ENCODE measurements around the gene MAP3K14. TPM values are rescaled to one million over a fixed set of nuclear protein-coding genes. Genes with fewer than 3 reads are reported as not detected.

MAP3K14 gene
- total and polyA plus RNA-seq, 4 donors = 1.2 to 7.8 (median 4.2) TPM

- no peaks in the 10 kb centered on the region for H3K36me3 ChIP-seq (ENCODE audit: control insufficient read depth in 4 of 4, insufficient read depth in 3 of 4, low read depth in 1 of 4, low read length in 3 of 4)
- WGBS = 28% methylated on average over 39 of the region's 39 CpGs
- no peaks in the 10 kb centered on the region for H3K9me3 ChIP-seq (ENCODE audit: control insufficient read depth in 4 of 4, low read length in 3 of 4)
- H3K4me3 ChIP-seq (ENCODE audit: low read depth in 1 of 3, low read length in 3 of 3) = peak overlapping the region in 2 of 3 donors; percentile 48 to 66
- peak overlapping the region; percentile 54 to 60 for H3K27ac ChIP-seq (ENCODE audit: low read depth in 1 of 2, low read length in 2 of 2)
- no peak for DNase-seq (ENCODE audit: low spot score)
- TF ChIP-seq CTCF (IDR thresholded peaks at IDR 0.05; ENCODE audit: low read depth, low read length, missing input control) = no peak
- no peak for TF ChIP-seq RAD21 (IDR thresholded peaks at IDR 0.05)
- TF ChIP-seq SP1 (IDR thresholded peaks at IDR 0.05) = no peak
- no peak for TF ChIP-seq FOXA1 (IDR thresholded peaks at IDR 0.05)
- no peak for TF ChIP-seq REST (IDR thresholded peaks at IDR 0.05)
- no peak for TF ChIP-seq JUND (IDR thresholded peaks at IDR 0.05)
- no peak for TF ChIP-seq RXRA (IDR thresholded peaks at IDR 0.05)
- TF ChIP-seq ATF3 (IDR thresholded peaks at IDR 0.05) = no peak
- no peak for TF ChIP-seq TAF1 (conservative IDR thresholded peaks at IDR 0.05)
- TF ChIP-seq HNF4G (IDR thresholded peaks at IDR 0.05) = no peak
- no peak for TF ChIP-seq EGR1 (IDR thresholded peaks at IDR 0.05; ENCODE audit: low read depth in 2 of 2)
- H3K27me3 ChIP-seq (ENCODE audit: control insufficient read depth in 4 of 4, insufficient read depth in 4 of 4, low read length in 3 of 4) = no peaks in the 10 kb centered on the region
- no peak overlapping the region for H3K9ac ChIP-seq (ENCODE audit: low read depth in 1 of 2, low read length in 2 of 2)
- H3K4me1 ChIP-seq (ENCODE audit: control insufficient read depth in 4 of 4, insufficient read depth in 4 of 4, low read length in 3 of 4) = peaks cover 5 to 14% (median 9%) of the 10 kb centered on the region in 4 donors
These were observed 68.5 kb downstream of the MAP3K14 start for GRCh38 chr17:45248132-45248957.

- under 1% methylated on average over 61 of the region's 61 CpGs for WGBS
- Histone ChIP-seq H3K27me3 (ENCODE audit: control insufficient read depth in 4 of 4, insufficient read depth in 4 of 4, low read length in 3 of 4) (no peaks in the 10 kb centered on the region), H3K4me3 (ENCODE audit: low read depth in 1 of 3, low read length in 3 of 3) (peak overlapping the region; percentile 5 to 66 (median 48)), H3K27ac (ENCODE audit: low read depth in 1 of 2, low read length in 2 of 2) (peak overlapping the region; percentile 54 to 60), H3K4me1 (ENCODE audit: control insufficient read depth in 4 of 4, insufficient read depth in 4 of 4, low read length in 3 of 4) (peaks cover 5 to 14% (median 9%) of the 10 kb centered on the region in 4 donors), H3K9me3 (ENCODE audit: control insufficient read depth in 4 of 4, low read length in 3 of 4) (no peaks in the 10 kb centered on the region), H3K9ac (ENCODE audit: low read depth in 1 of 2, low read length in 2 of 2) (no peak overlapping the region), H3K36me3 (ENCODE audit: control insufficient read depth in 4 of 4, insufficient read depth in 3 of 4, low read depth in 1 of 4, low read length in 3 of 4) (no peaks in the 10 kb centered on the region)
- peak; percentile 75 for DNase-seq (ENCODE audit: low spot score)
- TF ChIP-seq YY1 (IDR thresholded peaks at IDR 0.05) (no peak), GABPA (IDR thresholded peaks at IDR 0.05 in 1 of 2, conservative IDR thresholded peaks at IDR 0.05 in 1 of 2) (no peak), HNF4A (conservative IDR thresholded peaks at IDR 0.05) (no peak), CTCF (IDR thresholded peaks at IDR 0.05; ENCODE audit: low read depth, low read length, missing input control) (no peak), ATF3 (IDR thresholded peaks at IDR 0.05) (no peak), RXRA (IDR thresholded peaks at IDR 0.05) (no peak), FOXA2 (IDR thresholded peaks at IDR 0.05) (no peak), MAX (IDR thresholded peaks at IDR 0.05) (no peak), HNF4G (IDR thresholded peaks at IDR 0.05) (no peak), REST (IDR thresholded peaks at IDR 0.05) (peak; percentile 7), JUND (IDR thresholded peaks at IDR 0.05) (no peak), TAF1 (conservative IDR thresholded peaks at IDR 0.05) (no peak)
These were observed 69.2 kb downstream of the MAP3K14 start for GRCh38 chr17:45247429-45248131.

All from liver (tissue), 9 donors.